GM19397 (cell line): Measurements from ENCODE around the gene CFAP99.
"Not testable (repeated sequence)": the region's sequence is repeated elsewhere in the genome, so short reads cannot be mapped to it uniquely, and the experiment has no call there.

Experiments
- ATAC-seq: cut with Tn5 transposase; IDR thresholded peaks from one replicate; pipeline ENCODE4 v1.9.1; 2021; ENCODE audit warnings: mild to moderate bottlenecking, moderate library complexity; ENCODE audit not compliant: unreplicated experiment

Gene CFAP99

DNA sequence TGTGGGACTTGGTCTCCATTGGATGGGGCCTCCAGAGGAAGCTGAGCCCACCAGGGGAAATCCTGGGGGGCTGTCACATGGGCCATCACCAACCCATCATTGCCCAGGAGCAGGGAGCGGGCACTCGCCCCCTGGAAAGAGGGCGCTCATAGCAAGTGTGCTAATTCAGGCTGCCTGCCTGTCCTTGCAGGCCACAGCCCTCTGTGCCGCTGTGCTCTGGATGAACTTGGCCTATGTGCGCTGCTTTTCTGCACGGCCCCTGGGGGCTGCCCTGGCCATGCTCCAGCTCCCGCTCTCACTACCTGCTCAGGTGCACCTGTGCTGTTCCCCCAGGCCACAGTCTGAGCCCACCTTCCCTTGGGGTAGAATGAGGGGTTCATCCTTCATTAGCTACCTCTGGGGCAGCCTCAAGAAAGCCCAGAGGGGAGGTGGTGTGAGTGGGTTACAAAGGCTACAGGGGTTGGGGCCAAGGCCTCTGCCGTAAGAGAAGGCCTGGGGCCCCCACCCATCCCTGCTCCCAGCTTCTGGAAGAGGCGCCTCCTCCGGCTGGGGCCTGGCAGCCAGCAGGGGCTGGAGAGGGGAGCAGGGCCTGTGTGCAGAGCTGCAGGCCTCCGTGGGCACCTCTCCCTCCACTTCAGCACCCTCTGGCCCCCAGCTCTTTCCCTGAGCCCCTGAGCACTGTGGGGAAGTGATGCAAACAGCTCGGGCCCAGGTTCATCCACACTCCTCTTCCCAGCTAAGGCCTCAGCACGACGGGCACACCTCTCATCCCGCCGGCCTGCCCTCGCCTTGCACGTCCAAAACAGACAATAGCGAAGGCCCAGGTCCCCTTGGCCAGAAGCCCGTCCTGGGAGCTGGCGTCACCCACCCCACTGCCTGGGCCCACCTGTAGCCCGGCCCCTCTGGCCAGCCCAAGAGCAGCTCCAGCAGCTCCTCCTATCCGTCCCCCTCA, 8.9 kb downstream of the CFAP99 start:
- no peak for ATAC-seq

- ATAC-seq, result no peak
Measured at GRCh38 chr4:2428496-2429213, 9.9 kb downstream of the CFAP99 start.

- not testable (repeated sequence) for ATAC-seq
Measured at GRCh38 chr4:2429945-2430757, 11.4 kb downstream of the CFAP99 start.

GRCh38 chr4:2432004-2432403, 13.2 kb downstream of the CFAP99 start:
- no peak for ATAC-seq

- ATAC-seq, result no peak
Measured at GRCh38 chr4:2432991-2433530, 14.3 kb downstream of the CFAP99 start.

- ATAC-seq, result no peak
Measured at GRCh38 chr4:2433609-2434350, 15.0 kb downstream of the CFAP99 start.

- no peak for ATAC-seq
Measured at GRCh38 chr4:2434420-2434819, 15.7 kb downstream of the CFAP99 start.

DNA sequence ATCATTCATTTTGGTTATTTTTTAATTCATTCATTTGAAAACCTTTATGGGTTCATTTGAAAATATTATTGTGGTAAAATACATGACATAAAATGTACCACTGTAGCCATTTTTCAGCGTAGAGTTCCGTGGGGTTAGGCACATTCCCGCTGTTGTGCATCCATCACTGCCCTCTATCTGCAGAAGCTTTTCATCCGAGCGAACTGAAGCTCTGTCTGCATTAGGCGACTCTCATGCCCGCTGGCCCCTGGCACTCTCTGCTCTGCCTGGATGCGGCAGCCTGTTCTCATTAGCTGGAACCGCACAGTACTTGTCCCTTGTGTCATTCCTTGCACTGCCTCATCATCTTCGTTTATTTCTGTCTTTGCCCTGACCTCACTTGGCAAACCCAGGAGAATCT, 17.5 kb downstream of the CFAP99 start:
- ATAC-seq, result no peak

GRCh38 chr4:2436761-2437474, 18.2 kb downstream of the CFAP99 start:
- no peak for ATAC-seq

- ATAC-seq, result no peak
Measured at GRCh38 chr4:2437475-2438215, 18.9 kb downstream of the CFAP99 start.

DNA sequence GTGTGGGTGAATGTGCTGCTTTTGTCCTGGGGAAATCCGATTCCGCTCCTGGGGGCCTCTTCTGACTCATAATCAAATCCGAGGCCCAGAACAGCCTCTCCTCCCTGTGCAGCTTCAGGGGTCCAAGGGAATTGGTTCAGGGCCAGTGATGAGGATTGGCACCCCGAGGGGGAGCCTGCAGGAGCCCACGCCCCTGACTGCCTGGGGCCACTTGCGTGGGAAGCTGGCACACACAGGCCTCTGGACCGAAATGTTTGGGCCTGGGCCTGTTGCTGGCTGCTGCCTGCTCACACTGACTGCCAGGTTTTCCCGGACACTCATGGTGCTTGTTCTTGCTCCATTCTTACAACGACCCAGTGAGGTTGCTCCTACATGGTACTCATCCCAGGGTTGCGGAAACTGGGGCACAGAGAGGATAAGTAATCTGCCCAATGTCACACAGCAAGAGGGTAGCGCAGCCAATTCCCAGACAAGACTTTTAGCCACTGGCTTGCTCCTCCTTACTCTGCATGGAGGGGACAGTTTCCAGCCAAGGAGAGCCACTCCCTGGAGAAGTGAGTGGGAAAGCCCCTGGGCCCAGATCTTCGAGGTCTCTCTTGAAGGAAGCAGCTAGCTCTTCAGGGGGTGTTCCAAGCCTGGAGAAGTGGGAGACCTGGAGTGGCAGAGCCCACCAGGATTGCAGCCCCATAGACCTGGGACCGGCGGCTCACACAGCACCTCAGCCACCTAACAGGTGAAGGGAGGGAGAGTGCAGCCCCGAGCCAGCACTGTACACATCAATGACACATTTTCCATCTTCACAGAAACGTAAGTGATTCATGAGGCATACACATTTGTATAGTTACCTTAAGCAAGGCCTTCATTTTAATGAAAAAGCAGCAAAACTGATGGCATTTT, 20.3 kb downstream of the CFAP99 start:
- ATAC-seq, result no peak

DNA sequence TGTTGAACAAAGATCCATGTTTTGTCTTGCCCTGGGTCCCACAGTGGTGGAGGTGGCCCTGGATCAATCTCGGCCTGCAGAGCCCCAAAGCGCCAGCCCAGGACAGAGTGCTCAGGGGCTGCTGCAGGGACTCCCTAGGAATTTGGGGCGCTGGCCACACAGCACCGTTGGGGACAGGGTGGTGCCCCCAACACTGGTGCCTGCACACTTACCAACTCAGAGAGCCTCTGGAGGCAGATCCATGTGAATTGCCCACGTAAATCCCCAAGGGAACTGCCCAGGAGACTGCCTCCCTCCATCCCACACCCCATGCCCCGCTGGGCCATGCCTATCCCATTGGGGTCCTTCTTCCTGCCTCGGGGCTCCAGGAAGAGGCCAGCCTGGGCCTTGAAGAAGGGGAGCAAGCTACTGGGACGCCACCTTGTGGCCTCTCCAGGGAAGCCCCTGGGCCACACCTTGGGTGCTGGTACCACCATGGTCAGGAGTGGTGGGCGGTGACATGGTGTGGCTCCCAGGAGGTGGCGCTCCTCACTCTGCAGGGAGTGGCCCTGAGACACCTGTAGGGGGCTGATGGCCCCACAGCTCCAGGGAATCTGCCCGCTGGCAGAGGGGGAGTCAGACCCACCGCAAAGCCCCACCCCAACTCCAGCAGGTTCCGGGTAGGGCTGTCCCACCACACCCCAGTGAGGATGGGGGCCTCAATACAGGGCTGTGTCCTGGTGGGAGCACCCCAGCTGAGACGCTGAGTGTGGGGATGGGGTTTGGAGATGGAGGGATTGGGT, 22.8 kb downstream of the CFAP99 start:
- ATAC-seq, result peak; percentile 77

- no peak for ATAC-seq
Measured at GRCh38 chr4:2442175-2442993, 23.6 kb downstream of the CFAP99 start.

DNA sequence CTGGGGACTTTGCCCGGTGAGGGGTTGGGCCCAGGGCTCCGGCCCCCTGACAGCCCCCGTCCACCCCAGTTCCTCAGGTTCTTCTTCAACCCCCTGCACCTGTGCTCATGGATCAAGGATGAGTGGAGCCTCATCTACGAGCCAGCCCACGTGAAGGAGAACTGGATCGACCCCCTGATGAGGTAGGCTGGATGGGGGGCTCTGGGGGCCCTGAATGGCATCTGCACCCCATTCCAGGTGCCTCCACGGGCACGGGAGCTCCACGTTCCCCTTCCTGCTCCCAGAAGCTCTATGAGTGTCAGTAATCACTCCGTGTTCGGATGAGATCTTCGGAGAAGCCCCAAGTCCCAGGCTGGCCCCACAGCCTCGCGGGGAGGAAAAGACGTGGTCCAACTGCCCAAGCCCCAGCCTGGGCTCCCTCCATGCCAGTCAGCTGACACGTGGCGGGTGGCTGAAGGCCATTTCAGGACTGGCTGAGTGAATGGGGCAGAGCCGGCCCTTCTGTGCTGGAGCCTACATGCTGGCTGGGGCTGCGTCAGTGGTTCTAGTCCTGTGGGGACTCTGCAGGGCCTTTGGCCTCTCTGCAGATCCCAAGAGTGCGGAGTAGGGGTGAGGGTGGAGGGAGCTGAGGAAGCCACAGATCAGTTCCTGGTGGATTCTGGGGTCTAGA, 24.4 kb downstream of the CFAP99 start:
- ATAC-seq, result no peak

DNA sequence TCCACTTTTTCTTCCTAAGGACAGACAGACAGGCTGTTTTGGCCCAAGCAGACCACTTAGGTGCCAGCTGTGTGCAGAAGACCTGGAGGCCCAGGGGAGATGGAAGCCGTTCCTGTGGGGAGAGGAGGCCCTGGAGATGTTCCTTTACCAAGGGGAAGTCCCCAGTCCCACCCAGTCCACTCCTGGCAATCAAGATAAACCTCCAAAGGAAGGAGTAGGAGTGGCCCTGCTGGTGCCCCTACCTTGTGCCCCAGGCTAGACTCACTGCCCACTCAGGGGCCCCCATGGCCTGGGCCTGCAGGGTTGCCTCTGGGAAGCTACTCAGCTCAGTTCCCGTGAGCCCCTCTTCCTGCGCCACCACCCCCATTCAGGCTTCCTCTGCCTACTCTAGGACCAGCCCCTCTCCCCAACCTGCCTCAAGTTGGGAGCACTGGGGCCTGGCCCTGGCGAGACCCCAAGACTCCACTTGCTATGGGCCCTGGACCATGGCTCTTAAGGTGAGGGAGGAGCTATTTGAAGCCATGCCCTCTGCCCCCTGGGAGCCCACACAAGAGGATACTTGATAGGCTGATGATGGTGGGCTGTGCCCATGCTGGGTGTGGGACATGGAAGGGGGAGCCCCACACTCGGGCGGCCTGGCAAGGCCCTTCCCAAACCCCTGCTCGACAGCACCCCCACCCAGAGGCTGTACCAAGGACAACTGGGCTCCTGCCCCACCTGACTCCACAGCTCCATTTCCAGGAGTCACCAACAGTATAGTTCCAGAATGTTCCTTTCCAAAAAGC, 25.4 kb downstream of the CFAP99 start:
- no peak for ATAC-seq
